H1 (cell line): ENCODE data around the gene PRPS1. TPM values are rescaled to one million over a fixed set of nuclear protein-coding genes. Genes with fewer than 3 reads are reported as not detected.

ENCODE experiments used
- CTCF ChIA-PET: fragments of 300-600 bp; sonication (Branson Sonifier 250); formaldehyde crosslinking; loops from one replicate; lab custom pipeline; 2021; ENCODE audit not compliant: partially characterized antibody; lab: Charles Lee
- POLR2A ChIA-PET: fragments of 300-600 bp; sonication (Branson Sonifier 250); formaldehyde crosslinking; loops from one replicate; lab custom pipeline; 2021; ENCODE audit warnings: inconsistent platforms; ENCODE audit not compliant: partially characterized antibody; lab: Charles Lee
- DNase-seq, 2 experiments: peaks; one replicate each; pipeline versions ENCODE4 v3.0.0 to v3.0.0-alpha.2; 2010 to 2022; ENCODE audit warnings: low spot score in 2 of 2, low read depth in 1 of 2, mixed read lengths in 1 of 2
- FAIRE-seq: peaks from 2 replicates; lab custom pipeline; 2011; peaks lifted over from hg19 to GRCh38; lab: Jason Lieb, UNC
- H2AFZ ChIP-seq: 2 replicates; pipeline ENCODE4 v1.8.1; 2012; ENCODE audit warnings: low read length, inconsistent platforms
- H2AK5ac ChIP-seq: 2 replicates; pipeline ENCODE4 v1.6.1; 2013; ENCODE audit warnings: low read depth, low read length
- H2BK120ac ChIP-seq: replicated peaks from 2 replicates; pipeline ENCODE3; 2013; ENCODE audit warnings: low read depth, low read length, inconsistent platforms
- H2BK12ac ChIP-seq: 2 replicates; pipeline ENCODE4 v1.6.1; 2013; ENCODE audit warnings: low read depth, low read length
- H2BK15ac ChIP-seq: 2 replicates; pipeline ENCODE4 v1.6.1; 2013; ENCODE audit warnings: low read length
- H2BK20ac ChIP-seq: 2 replicates; pipeline ENCODE4 v1.6.1; 2013; ENCODE audit warnings: low read length
- H2BK5ac ChIP-seq: 2 replicates; pipeline ENCODE4 v1.6.1; 2013; ENCODE audit warnings: low read depth, low read length
- H3K14ac ChIP-seq: 2 replicates; pipeline ENCODE4 v1.6.1; 2013; ENCODE audit warnings: inconsistent platforms; ENCODE audit not compliant: insufficient read length
- H3K18ac ChIP-seq: 2 replicates; pipeline ENCODE4 v1.6.1; 2013; ENCODE audit warnings: low read length; ENCODE audit errors: extremely low read depth
- H3K23ac ChIP-seq: 2 replicates; pipeline ENCODE4 v1.6.1; 2013; ENCODE audit warnings: inconsistent platforms; ENCODE audit not compliant: insufficient read length
- H3K23me2 ChIP-seq: 2 replicates; pipeline ENCODE4 v1.6.1; 2013; ENCODE audit warnings: low read depth, low read length
- H3K27ac ChIP-seq: 2 replicates; pipeline ENCODE4 v1.6.1; 2011; ENCODE audit warnings: low read depth, low read length, inconsistent platforms
- H3K27me3 ChIP-seq, 4 experiments: replicated peaks in 1 of 4; 1 replicate in 1 of 4; 2 replicates in 3 of 4; pipeline versions ENCODE4 v1.6.1 to v1.8.1; 2011 to 2013; ENCODE audit warnings: low read length in 3 of 4, mild to moderate bottlenecking in 3 of 4, inconsistent platforms in 2 of 4, mixed read lengths in 2 of 4, moderate library complexity in 1 of 4; ENCODE audit not compliant: control insufficient read depth in 3 of 4, insufficient read depth in 3 of 4; ENCODE audit errors: extremely low read depth in 1 of 4
- H3K36me3 ChIP-seq, 4 experiments: 2 replicates each; pipeline versions ENCODE4 v1.6.1 to v1.8.1; 2011 to 2013; ENCODE audit warnings: mild to moderate bottlenecking in 4 of 4, low read length in 3 of 4, moderate library complexity in 2 of 4, control low read depth in 1 of 4, inconsistent platforms in 1 of 4; ENCODE audit not compliant: insufficient read depth in 4 of 4, control insufficient read depth in 2 of 4
- H3K4ac ChIP-seq: replicated peaks from 2 replicates; pipeline ENCODE3; 2013; ENCODE audit warnings: low read length, low read depth, mixed read lengths, inconsistent platforms; ENCODE audit not compliant: insufficient read length
- H3K4me1 ChIP-seq, 4 experiments: replicated peaks in 1 of 4; 1 replicate in 1 of 4; 2 replicates in 3 of 4; pipeline versions ENCODE4 v1.6.1 to v1.8.1; 2011 to 2013; ENCODE audit warnings: low read length in 3 of 4, inconsistent platforms in 2 of 4, mixed read lengths in 1 of 4; ENCODE audit not compliant: insufficient read depth in 4 of 4, control insufficient read depth in 3 of 4
- H3K4me2 ChIP-seq, 2 experiments: 2 replicates each; pipeline versions ENCODE4 v1.6.1 to v1.8.1; 2011 to 2013; ENCODE audit warnings: low read depth in 2 of 2, low read length in 2 of 2, control low read depth in 1 of 2, inconsistent platforms in 1 of 2, mild to moderate bottlenecking in 1 of 2; ENCODE audit not compliant: insufficient read depth in 1 of 2
- H3K4me3 ChIP-seq, 4 experiments: fragments of 200-600, 300-600 bp in 1 of 4; sonication (generic), shearing (Covaris generic), sonication (Bioruptor Twin) in 1 of 4; 2 replicates each; pipeline versions ENCODE4 v1.5.1 to v1.8.1; 2011 to 2016; ENCODE audit warnings: low read length in 4 of 4, low read depth in 3 of 4, control low read depth in 2 of 4, inconsistent platforms in 2 of 4, mild to moderate bottlenecking in 2 of 4, mixed read lengths in 1 of 4, moderate library complexity in 1 of 4; ENCODE audit not compliant: insufficient read depth in 2 of 4; ENCODE audit errors: extremely low read depth in 1 of 4
- H3K56ac ChIP-seq: replicated peaks from 2 replicates; pipeline ENCODE3; 2013; ENCODE audit warnings: low read depth, mild to moderate bottlenecking, mixed read lengths, low read length, inconsistent platforms; ENCODE audit not compliant: insufficient read length
- H3K79me1 ChIP-seq: 2 replicates; pipeline ENCODE4 v1.6.1; 2013; ENCODE audit warnings: low read depth, low read length, control low read depth
- H3K79me2 ChIP-seq, 2 experiments: 2 replicates each; pipeline versions ENCODE4 v1.6.1 to v1.8.1; 2012 to 2013; ENCODE audit warnings: low read length in 2 of 2, mild to moderate bottlenecking in 2 of 2, inconsistent platforms in 1 of 2; ENCODE audit not compliant: insufficient read depth in 2 of 2, control insufficient read depth in 1 of 2
- H3K9ac ChIP-seq, 4 experiments: replicated peaks in 1 of 4; 1 replicate in 1 of 4; 2 replicates in 3 of 4; pipeline versions ENCODE4 v1.6.1 to v1.8.1; 2011 to 2013; ENCODE audit warnings: low read depth in 3 of 4, low read length in 3 of 4, control low read depth in 2 of 4, mild to moderate bottlenecking in 2 of 4, moderate library complexity in 2 of 4, inconsistent platforms in 1 of 4; ENCODE audit errors: extremely low read depth in 1 of 4
- H3K9me3 ChIP-seq, 2 experiments: 2 replicates each; pipeline versions ENCODE4 v1.6.1 to v1.8.1; 2012 to 2013; ENCODE audit warnings: mild to moderate bottlenecking in 2 of 2, moderate library complexity in 2 of 2, control low read depth in 1 of 2, inconsistent platforms in 1 of 2, low read depth in 1 of 2, low read length in 1 of 2, mixed read lengths in 1 of 2; ENCODE audit not compliant: insufficient read depth in 2 of 2
- H4K20me1 ChIP-seq, 2 experiments: replicated peaks in 1 of 2; 2 replicates each; pipeline versions ENCODE3 to v1.8.1; 2011 to 2013; ENCODE audit warnings: inconsistent platforms in 2 of 2, low read length in 2 of 2, mild to moderate bottlenecking in 1 of 2; ENCODE audit not compliant: insufficient read depth in 2 of 2, control insufficient read depth in 1 of 2
- H4K5ac ChIP-seq: 2 replicates; pipeline ENCODE4 v1.6.1; 2013; ENCODE audit warnings: low read length, low read depth, mixed read lengths, inconsistent platforms; ENCODE audit not compliant: insufficient read length
- H4K8ac ChIP-seq: 2 replicates; pipeline ENCODE4 v1.8.0; 2013; ENCODE audit warnings: mild to moderate bottlenecking, moderate library complexity, low read length, inconsistent platforms; ENCODE audit not compliant: insufficient read depth; ENCODE audit errors: extremely low read depth
- H4K91ac ChIP-seq: replicated peaks from 2 replicates; pipeline ENCODE3; 2013; ENCODE audit warnings: low read length, mixed read lengths, inconsistent platforms; ENCODE audit not compliant: insufficient read length
- NANOG ChIP-seq: IDR thresholded peaks from 2 replicates; pipeline ENCODE4 v1.6.1; 2011; ENCODE audit warnings: low read length, low read depth, mild to moderate bottlenecking, inconsistent platforms; ENCODE audit not compliant: insufficient read depth, poor library complexity, severe bottlenecking
- PHF8 ChIP-seq: fragments of 200-600 bp; sonication (generic); conservative IDR thresholded peaks from 2 replicates; pipeline ENCODE4 v1.7.1; 2012; ENCODE audit warnings: low read depth, mild to moderate bottlenecking, inconsistent platforms, low read length, moderate library complexity
- YY1 ChIP-seq: IDR thresholded peaks from 2 replicates; pipeline ENCODE4 v1.6.1; 2011; ENCODE audit warnings: low read depth, mild to moderate bottlenecking, low read length
- WGBS, 2 experiments: shearing (Covaris generic) in 1 of 2; methylation state at CpG; one replicate each; pipeline versions ENCODE4 v1.1.6 to v1.1.7; 2013 to 2015; ENCODE audit warnings: low lambda C conversion rate in 2 of 2, mixed read lengths in 2 of 2, inconsistent platforms in 1 of 2, low coverage in 1 of 2, missing lambda C conversion rate in 1 of 2; ENCODE audit not compliant: insufficient replicate concordance in 2 of 2, insufficient coverage in 1 of 2, insufficient read length in 1 of 2; ENCODE audit errors: extremely low coverage in 1 of 2, missing lambda C conversion rate in 1 of 2; 5-methylcytosine and 5-hydroxymethylcytosine counted together
- polyA plus RNA-seq, 7 experiments: library from polyadenylated mRNA; depleted of rRNA in 3 of 7; stranded (reverse) in 5 of 7; unstranded in 2 of 7; fragments of >200 nt in 5 of 7; fragments of 200-250 nt in 2 of 7; gene quantifications; 1 replicate in 5 of 7; 2 replicates in 1 of 7; 4 replicates in 1 of 7; pipeline versions ENCODE4 v1.2.1 to v1.2.3, GENCODE V29; 2011 to 2013; ENCODE audit warnings: missing spikeins in 2 of 7, mixed read lengths in 2 of 7
- total RNA-seq: library from RNA; stranded (reverse); fragmentation: NEBNext Ultra II Directional; extraction: Animal tissue kit (Norgen Biotek cat#: 25700); gene quantifications from 2 replicates; pipeline ENCODE4 v1.2.1, GENCODE V29; 2021

PRPS1 gene
- total and polyA plus RNA-seq, 2 of the 8 experiments (the other 6 are each of a cell fraction or from before 2014, with no cell fraction given) = 90.1 to 110 TPM

GRCh38 chrX:107625739-107626138 lies 2.6 kb upstream of the PRPS1 start:
- ChIA-PET POLR2A (no interaction called here), CTCF (interaction anchor here (0.9 kb wide), 1 partner anchor 172 kb away, joined by 3 read pairs; no protein-coding TSS in a partner anchor)
- no peak overlapping the region for H4K91ac ChIP-seq
- no peak for FAIRE-seq
- no peak overlapping the region for H3K9ac ChIP-seq
- no peak overlapping the region for H2BK120ac ChIP-seq
- no peak overlapping the region for H2BK15ac ChIP-seq
- H2AFZ ChIP-seq = no peak overlapping the region
- H3K56ac ChIP-seq = no peak overlapping the region
- no peaks in the 10 kb centered on the region for H3K9me3 ChIP-seq
- no peak for DNase-seq
- H4K8ac ChIP-seq = no peak overlapping the region
- H3K14ac ChIP-seq = no peak overlapping the region
- no peak overlapping the region for H2AK5ac ChIP-seq
- H4K5ac ChIP-seq = no peak overlapping the region
- no peak overlapping the region for H2BK5ac ChIP-seq
- H3K79me1 ChIP-seq = no peaks in the 10 kb centered on the region
- H3K23me2 ChIP-seq = peaks cover 2% of the 10 kb centered on the region; the same call in 1 of the 2 replicates
- WGBS, 2 experiments = 90% methylated on average over 3 of the region's 5 CpGs; no CpG with 5 or more reads in 1 of the 2 experiments
- no peak overlapping the region for H3K4me3 ChIP-seq
- H3K27ac ChIP-seq = no peak overlapping the region
- no peaks in the 10 kb centered on the region for H3K27me3 ChIP-seq
- peaks cover 0 to 24% of the 10 kb centered on the region in 2 experiments; a peak in 3 of 4 replicates for H3K79me2 ChIP-seq
- no peak overlapping the region for H3K18ac ChIP-seq
- no peak overlapping the region for H3K23ac ChIP-seq
- H2BK20ac ChIP-seq = no peak overlapping the region
- no peaks in the 10 kb centered on the region for H3K36me3 ChIP-seq
- no peak overlapping the region for H3K4ac ChIP-seq
- H2BK12ac ChIP-seq = no peak overlapping the region
- no peaks in the 10 kb centered on the region; a peak in 1 of 7 replicates for H3K4me1 ChIP-seq
- H3K4me2 ChIP-seq = no peak overlapping the region
- TF ChIP-seq YY1 = no peak
- TF ChIP-seq PHF8 = no peak
- no peak for TF ChIP-seq NANOG
- H4K20me1 ChIP-seq = peaks cover 0 to 5% of the 10 kb centered on the region in 2 experiments
